Right lobe of liver (tissue), 4 donors: ENCODE data around the gene PICALM.

Source experiments
- POLR2A ChIP-seq: fragments of 450-650 bp; IDR thresholded peaks from one replicate; pipeline ENCODE4 v1.6.1; 2017; ENCODE audit warnings: antibody characterized with exemption, mild to moderate bottlenecking
- TF ChIP-seq, protein P1 (sequence below), 4 donors: fragments of 200-600 bp in 3 of 4; fragments of 450-650 bp in 1 of 4; IDR thresholded peaks; one replicate each; pipeline versions ENCODE4 v1.5.1 to v1.8.0; 2016 to 2022; ENCODE audit warnings: antibody characterized with exemption in 4 of 4, mild to moderate bottlenecking in 2 of 4
- donor health status: DM: no; HTN: no; CAD: no.
- donor health status: DM: no; HTN: no; CAD: no.
- donor health status: DM: no; HTN: yes; CAD: no.

- TF ChIP-seq, protein P1, sequence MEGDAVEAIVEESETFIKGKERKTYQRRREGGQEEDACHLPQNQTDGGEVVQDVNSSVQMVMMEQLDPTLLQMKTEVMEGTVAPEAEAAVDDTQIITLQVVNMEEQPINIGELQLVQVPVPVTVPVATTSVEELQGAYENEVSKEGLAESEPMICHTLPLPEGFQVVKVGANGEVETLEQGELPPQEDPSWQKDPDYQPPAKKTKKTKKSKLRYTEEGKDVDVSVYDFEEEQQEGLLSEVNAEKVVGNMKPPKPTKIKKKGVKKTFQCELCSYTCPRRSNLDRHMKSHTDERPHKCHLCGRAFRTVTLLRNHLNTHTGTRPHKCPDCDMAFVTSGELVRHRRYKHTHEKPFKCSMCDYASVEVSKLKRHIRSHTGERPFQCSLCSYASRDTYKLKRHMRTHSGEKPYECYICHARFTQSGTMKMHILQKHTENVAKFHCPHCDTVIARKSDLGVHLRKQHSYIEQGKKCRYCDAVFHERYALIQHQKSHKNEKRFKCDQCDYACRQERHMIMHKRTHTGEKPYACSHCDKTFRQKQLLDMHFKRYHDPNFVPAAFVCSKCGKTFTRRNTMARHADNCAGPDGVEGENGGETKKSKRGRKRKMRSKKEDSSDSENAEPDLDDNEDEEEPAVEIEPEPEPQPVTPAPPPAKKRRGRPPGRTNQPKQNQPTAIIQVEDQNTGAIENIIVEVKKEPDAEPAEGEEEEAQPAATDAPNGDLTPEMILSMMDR (IDR thresholded peaks at IDR 0.05), result no peak
- TF ChIP-seq POLR2A, result no peak
Observed at GRCh38 chr11:86035164-86035563, 33.7 kb downstream of the PICALM start.
